GM20000 (cell line): ENCODE data around the gene CDC42BPA.

Experiments used
- DNase-seq: peaks from one replicate; pipeline ENCODE4 v3.0.0; 2012; ENCODE audit warnings: low spot score
- TF ChIP-seq, protein P1 (sequence below): IDR thresholded peaks from 2 replicates; pipeline ENCODE4 v1.5.1; 2012; ENCODE audit warnings: mild to moderate bottlenecking, control low read depth; ENCODE audit errors: extremely low read depth, missing control alignments

CDC42BPA gene

DNA sequence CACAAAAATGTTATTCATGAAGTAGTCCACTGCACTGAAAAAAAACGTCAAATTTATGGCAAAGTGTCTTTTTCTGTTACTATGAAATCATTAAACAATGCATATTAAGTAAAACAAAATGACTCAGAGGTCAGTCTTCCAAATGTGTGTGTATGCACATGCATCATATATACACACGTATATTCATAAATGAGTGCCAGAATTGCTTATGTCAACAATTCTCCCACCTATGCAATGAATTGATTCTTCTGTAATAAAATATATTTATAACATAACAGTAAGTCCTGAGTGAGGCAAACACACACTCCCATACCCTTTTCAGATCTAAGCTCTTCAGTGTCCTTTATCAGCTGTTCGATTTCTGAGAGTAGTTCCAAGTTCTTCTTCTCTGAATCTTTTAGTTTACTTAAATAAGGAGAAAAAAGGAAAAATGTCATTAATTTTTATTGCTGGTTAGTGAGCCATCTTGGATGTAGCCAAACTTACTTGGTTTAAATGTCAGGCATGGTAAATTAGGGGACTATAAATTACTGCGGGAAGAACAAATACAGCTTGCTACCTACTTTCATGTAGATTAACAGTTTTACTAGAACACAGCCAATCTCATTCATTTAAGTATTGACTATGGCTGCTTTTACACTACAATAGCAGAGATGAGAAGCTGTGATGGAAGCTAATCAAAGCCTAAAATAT, 246.3 kb downstream of the CDC42BPA start:
- DNase-seq, result no peak
- TF ChIP-seq, protein P1, sequence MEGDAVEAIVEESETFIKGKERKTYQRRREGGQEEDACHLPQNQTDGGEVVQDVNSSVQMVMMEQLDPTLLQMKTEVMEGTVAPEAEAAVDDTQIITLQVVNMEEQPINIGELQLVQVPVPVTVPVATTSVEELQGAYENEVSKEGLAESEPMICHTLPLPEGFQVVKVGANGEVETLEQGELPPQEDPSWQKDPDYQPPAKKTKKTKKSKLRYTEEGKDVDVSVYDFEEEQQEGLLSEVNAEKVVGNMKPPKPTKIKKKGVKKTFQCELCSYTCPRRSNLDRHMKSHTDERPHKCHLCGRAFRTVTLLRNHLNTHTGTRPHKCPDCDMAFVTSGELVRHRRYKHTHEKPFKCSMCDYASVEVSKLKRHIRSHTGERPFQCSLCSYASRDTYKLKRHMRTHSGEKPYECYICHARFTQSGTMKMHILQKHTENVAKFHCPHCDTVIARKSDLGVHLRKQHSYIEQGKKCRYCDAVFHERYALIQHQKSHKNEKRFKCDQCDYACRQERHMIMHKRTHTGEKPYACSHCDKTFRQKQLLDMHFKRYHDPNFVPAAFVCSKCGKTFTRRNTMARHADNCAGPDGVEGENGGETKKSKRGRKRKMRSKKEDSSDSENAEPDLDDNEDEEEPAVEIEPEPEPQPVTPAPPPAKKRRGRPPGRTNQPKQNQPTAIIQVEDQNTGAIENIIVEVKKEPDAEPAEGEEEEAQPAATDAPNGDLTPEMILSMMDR, result no peak

GRCh38 chr1:227070638-227071285, 247.5 kb downstream of the CDC42BPA start:
- TF ChIP-seq, protein P1, result no peak
- DNase-seq, result no peak

- TF ChIP-seq, protein P1, result no peak
- DNase-seq, result no peak
These were observed 248.8 kb downstream of the CDC42BPA start for GRCh38 chr1:227069490-227069889.

- no peak for DNase-seq
- TF ChIP-seq, protein P1, result no peak
These were observed 249.4 kb downstream of the CDC42BPA start for GRCh38 chr1:227068883-227069282.

- TF ChIP-seq, protein P1, result no peak
- DNase-seq, result no peak
These were observed 251.3 kb downstream of the CDC42BPA start for GRCh38 chr1:227066999-227067398.

GRCh38 chr1:227065311-227065710, 253.0 kb downstream of the CDC42BPA start:
- DNase-seq, result no peak
- TF ChIP-seq, protein P1, result no peak

DNA sequence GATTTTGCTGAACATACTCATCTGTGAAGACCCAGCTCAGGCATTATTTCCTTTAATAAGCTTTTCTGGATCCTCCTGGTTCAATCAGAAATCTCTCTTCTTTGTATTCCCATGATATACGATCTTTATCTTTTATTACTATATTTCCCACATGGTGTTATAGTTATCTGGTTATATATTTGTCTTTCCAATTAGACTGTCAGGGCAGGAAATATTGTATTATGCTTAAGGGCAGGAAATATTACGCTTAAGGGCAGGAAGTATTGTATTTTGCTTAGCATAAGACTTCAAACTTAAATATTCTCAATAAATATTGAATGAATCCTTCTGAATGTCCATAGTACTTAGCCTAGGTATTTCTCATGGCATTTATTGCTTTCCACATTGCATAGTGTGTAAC, 256.0 kb downstream of the CDC42BPA start:
- TF ChIP-seq, protein P1, result no peak
- no peak for DNase-seq
